Measurements from ENCODE around the gene HPCAL1. TPM values are rescaled to one million over a fixed set of nuclear protein-coding genes. Genes with fewer than 3 reads are reported as not detected.

The HPCAL1 gene
- total and polyA plus RNA-seq, 8 donors = 22.1 to 32.7 (median 26.4) TPM

DNA sequence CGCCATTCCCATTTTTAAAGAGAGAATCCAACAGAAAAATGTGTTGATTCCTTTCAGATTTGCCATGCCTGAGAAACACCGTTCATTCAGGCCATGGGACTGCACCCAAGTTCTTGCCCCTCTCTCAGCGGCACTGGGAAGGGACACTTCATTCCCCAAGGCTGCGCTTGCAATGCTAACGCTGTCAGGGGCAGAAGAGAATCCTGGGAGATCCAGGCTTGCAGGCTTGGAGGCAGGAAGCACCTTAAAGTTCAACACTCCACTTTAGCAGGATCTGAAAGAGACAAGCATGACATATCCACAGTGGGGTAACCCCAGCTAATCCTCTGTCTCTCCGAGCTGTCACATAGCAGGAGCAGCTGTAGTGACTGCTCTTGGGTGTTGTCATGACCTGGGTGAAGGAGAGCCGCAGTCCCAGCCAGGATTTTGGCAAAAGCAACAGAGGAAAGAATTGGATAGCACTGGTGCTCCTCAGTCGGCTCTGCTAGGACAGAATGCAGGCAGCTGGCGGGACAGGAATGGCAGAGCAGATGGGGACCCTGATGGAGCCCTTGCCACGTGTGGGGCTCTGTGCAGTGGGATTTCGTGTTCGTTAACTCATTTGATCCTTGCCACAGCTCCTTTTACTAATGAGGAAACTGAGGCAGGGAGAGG lies 167.4 kb downstream of the HPCAL1 start:
- ATAC-seq (no peak), FAIRE-seq (no peak), DNase-seq (peak in 1 of 6 donors; percentile 21)
- WGBS, 2 donors = 86 to 87% methylated on average over 12 of the region's 12 CpGs
- no peaks in the 10 kb centered on the region for H3K9me3 ChIP-seq
- H3K4me3 ChIP-seq = no peak overlapping the region
- intact Hi-C loops (cut with DNase I) = no loop called here
- H3K36me3 ChIP-seq = no peaks in the 10 kb centered on the region
- H3K27ac ChIP-seq = no peak overlapping the region
- no peak for TF ChIP-seq CTCF (IDR thresholded peaks at IDR 0.05)
- no peaks in the 10 kb centered on the region for H3K4me1 ChIP-seq
- H3K27me3 ChIP-seq = no peaks in the 10 kb centered on the region

DNA sequence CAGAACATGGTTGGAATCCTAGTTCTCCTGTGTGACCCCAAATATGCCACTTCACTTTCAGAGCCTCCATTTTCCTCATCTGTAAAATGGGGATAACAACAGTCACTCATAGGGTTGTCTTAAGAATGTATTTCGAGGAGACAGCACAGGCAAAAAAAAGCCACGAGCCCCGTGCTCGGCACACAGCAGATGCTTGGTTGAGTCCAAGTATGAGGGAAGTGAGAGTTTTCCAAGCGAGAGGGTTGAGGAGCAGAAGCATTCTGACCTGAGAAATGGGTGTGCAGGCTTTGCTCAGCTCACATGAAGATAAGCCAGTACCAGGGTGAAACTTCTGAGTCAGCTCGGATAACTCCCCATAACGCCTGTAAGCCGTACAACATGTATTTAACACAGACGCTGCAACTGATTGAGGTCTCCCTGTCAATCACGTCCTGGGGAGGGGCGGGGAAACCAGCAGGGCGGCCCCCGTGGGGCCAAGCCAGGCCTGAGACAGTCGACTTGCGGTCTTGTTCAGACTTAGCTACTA lies 168.4 kb downstream of the HPCAL1 start:
- Histone ChIP-seq H3K4me1 (no peaks in the 10 kb centered on the region), H3K9me3 (no peaks in the 10 kb centered on the region), H3K27ac (no peak overlapping the region), H3K4me3 (no peak overlapping the region), H3K36me3 (no peaks in the 10 kb centered on the region), H3K27me3 (no peaks in the 10 kb centered on the region)
- no peak for FAIRE-seq
- peak in 1 of 6 donors; percentile 26 for DNase-seq
- intact Hi-C loops (cut with DNase I) = no loop called here
- ATAC-seq = no peak
- 86 to 89% methylated on average over 15 of the region's 15 CpGs for WGBS, 2 donors
- TF ChIP-seq CTCF (IDR thresholded peaks at IDR 0.05) = no peak

DNA sequence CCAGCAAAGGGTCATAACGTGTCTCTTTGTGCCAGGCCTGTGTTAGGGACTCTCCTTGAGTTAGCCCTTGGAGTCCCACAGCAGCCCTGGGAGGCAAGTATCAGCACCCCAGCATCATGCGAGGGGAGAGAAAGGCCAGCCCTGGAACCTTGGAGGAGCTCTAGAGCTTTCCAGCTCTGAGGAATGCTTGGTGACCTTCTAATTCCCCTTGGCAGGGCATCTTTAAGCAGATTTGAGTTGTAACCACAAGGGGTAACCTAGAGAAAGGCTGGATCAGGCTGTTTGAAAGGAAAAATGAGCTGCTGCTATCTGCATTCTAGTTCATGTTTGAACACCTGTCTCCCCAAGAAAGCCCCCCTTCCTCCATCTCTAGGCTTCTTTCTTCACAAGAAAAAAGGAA lies 169.3 kb downstream of the HPCAL1 start:
- Histone ChIP-seq H3K9me3 (no peaks in the 10 kb centered on the region), H3K36me3 (no peaks in the 10 kb centered on the region), H3K4me1 (no peaks in the 10 kb centered on the region), H3K4me3 (no peak overlapping the region), H3K27me3 (no peaks in the 10 kb centered on the region), H3K27ac (no peak overlapping the region)
- no peak for TF ChIP-seq CTCF (IDR thresholded peaks at IDR 0.05)
- DNase-seq = no peak
- intact Hi-C loops (cut with DNase I) = no loop called here
- 80 to 100% methylated on average over 2 of the region's 2 CpGs for WGBS, 2 donors
- FAIRE-seq = no peak
- no peak for ATAC-seq

- intact Hi-C loops (cut with DNase I) = no loop called here
- WGBS, 2 donors = 57 to 65% methylated on average over 5 of the region's 5 CpGs
- no peak for TF ChIP-seq CTCF (IDR thresholded peaks at IDR 0.05)
- peak in 1 of 6 donors; percentile 30 for DNase-seq
- ATAC-seq = peak in 1 of 4 donors; percentile 51
- Histone ChIP-seq H3K27me3 (no peaks in the 10 kb centered on the region), H3K4me3 (no peak overlapping the region), H3K36me3 (no peaks in the 10 kb centered on the region), H3K27ac (no peak overlapping the region), H3K4me1 (no peaks in the 10 kb centered on the region), H3K9me3 (no peaks in the 10 kb centered on the region)
- no peak for FAIRE-seq
Observed at GRCh38 chr2:10473121-10473756, 170.5 kb downstream of the HPCAL1 start.

GRCh38 chr2:10475221-10475722 lies 172.6 kb downstream of the HPCAL1 start:
- FAIRE-seq (no peak), DNase-seq (peak in 1 of 6 donors; percentile 47), ATAC-seq (no peak)
- Histone ChIP-seq H3K4me1 (no peaks in the 10 kb centered on the region), H3K9me3 (no peaks in the 10 kb centered on the region), H3K36me3 (no peaks in the 10 kb centered on the region), H3K27me3 (no peaks in the 10 kb centered on the region), H3K27ac (no peak overlapping the region), H3K4me3 (no peak overlapping the region)
- intact Hi-C loops (cut with DNase I) = no loop called here
- 90 to 91% methylated on average over 20 to 21 of the region's 21 CpGs for WGBS, 2 donors
- no peak for TF ChIP-seq CTCF (IDR thresholded peaks at IDR 0.05)
